B cell (primary cell): Measurements from ENCODE around the gene ABCA1.

ENCODE experiments used
- EZH2 ChIP-seq: IDR thresholded peaks from 2 replicates; pipeline ENCODE4 v1.6.1; 2012; ENCODE audit warnings: borderline replicate concordance, low read depth, mild to moderate bottlenecking, moderate library complexity, low read length; ENCODE audit not compliant: insufficient read depth, poor library complexity, severe bottlenecking
- TF ChIP-seq, protein P1 (sequence below): fragments of 200-600 bp; IDR thresholded peaks from one replicate; pipeline ENCODE4 v1.8.0; 2022; ENCODE audit warnings: antibody characterized with exemption, mild to moderate bottlenecking

DNA sequence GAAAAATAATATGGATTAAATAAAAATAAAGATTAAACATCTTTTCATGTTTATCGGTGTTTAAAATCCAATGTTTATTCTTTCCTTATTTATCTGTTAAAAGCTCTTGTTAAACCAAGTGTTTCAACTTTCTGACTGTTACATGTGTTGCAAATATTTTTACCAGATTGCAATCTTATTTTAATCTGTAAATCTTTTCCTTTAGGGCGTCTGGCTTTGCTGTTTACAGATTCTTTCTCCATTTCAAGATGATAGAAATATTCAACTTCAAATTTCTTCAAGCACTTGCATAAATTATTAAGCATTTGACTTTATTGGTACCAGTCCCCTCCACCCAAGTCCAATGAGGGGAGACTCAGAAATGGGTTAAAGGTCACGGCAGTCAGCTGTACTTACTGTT, 16.9 kb upstream of the ABCA1 start:
- TF ChIP-seq, protein P1, sequence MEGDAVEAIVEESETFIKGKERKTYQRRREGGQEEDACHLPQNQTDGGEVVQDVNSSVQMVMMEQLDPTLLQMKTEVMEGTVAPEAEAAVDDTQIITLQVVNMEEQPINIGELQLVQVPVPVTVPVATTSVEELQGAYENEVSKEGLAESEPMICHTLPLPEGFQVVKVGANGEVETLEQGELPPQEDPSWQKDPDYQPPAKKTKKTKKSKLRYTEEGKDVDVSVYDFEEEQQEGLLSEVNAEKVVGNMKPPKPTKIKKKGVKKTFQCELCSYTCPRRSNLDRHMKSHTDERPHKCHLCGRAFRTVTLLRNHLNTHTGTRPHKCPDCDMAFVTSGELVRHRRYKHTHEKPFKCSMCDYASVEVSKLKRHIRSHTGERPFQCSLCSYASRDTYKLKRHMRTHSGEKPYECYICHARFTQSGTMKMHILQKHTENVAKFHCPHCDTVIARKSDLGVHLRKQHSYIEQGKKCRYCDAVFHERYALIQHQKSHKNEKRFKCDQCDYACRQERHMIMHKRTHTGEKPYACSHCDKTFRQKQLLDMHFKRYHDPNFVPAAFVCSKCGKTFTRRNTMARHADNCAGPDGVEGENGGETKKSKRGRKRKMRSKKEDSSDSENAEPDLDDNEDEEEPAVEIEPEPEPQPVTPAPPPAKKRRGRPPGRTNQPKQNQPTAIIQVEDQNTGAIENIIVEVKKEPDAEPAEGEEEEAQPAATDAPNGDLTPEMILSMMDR, result no peak
- TF ChIP-seq EZH2, result no peak
